ENCODE measurements around the gene LIG1.

- TF ChIP-seq TAF1 (IDR thresholded peaks at IDR 0.05; ENCODE audit: borderline replicate concordance, insufficient read depth, low read length), result no peak
- no peak for TF ChIP-seq REST (IDR thresholded peaks at IDR 0.05; ENCODE audit: insufficient read depth in 1 of 2, low read depth in 2 of 2, low read length in 2 of 2)
- no peak for TF ChIP-seq POLR2AphosphoS5 (IDR thresholded peaks at IDR 0.05; ENCODE audit: low read depth, low read length)
- no peak for TF ChIP-seq SIN3A (IDR thresholded peaks at IDR 0.05; ENCODE audit: borderline replicate concordance, insufficient read depth, low read length)
These were observed 24.1 kb upstream of the LIG1 start for GRCh38 chr19:48194041-48194843.

Measured in PFSK-1 (cell line).